MM.1S (cell line): Measurements from ENCODE around the gene MYL5.

ENCODE experiments used
- DNase-seq: peaks from one replicate; pipeline ENCODE4 v3.0.0-alpha.2; 2015
- H2AFZ ChIP-seq: fragments of 300-600 bp; sonication (generic); 2 replicates; pipeline ENCODE4 v1.6.0; 2016; ENCODE audit warnings: antibody characterized with exemption, low read length
- H3F3A ChIP-seq: fragments of 300-600 bp; sonication (generic); 2 replicates; pipeline ENCODE4 v1.6.1; 2016; ENCODE audit warnings: mild to moderate bottlenecking, antibody characterized with exemption, low read length, moderate library complexity, mixed read lengths; ENCODE audit not compliant: insufficient read depth
- H3K27ac ChIP-seq: fragments of 300-600 bp; sonication (generic); 2 replicates; pipeline ENCODE4 v1.5.1; 2016; ENCODE audit warnings: mild to moderate bottlenecking, low read length
- H3K27me3 ChIP-seq: fragments of 300-600 bp; sonication (generic); replicated peaks from 2 replicates; pipeline ENCODE4 v1.6.0; 2016; ENCODE audit warnings: low read length; ENCODE audit not compliant: insufficient read depth
- H3K36me3 ChIP-seq: fragments of 300-600 bp; sonication (generic); replicated peaks from 2 replicates; pipeline ENCODE4 v1.6.1; 2016; ENCODE audit warnings: mild to moderate bottlenecking, low read length, mixed read lengths; ENCODE audit not compliant: insufficient read depth
- H3K4me1 ChIP-seq: fragments of 300-600 bp; sonication (generic); 2 replicates; pipeline ENCODE4 v1.6.1; 2016; ENCODE audit warnings: low read length, mixed read lengths
- H3K4me2 ChIP-seq: fragments of 300-600 bp; sonication (generic); 2 replicates; pipeline ENCODE4 v1.6.0; 2016; ENCODE audit warnings: low read depth, low read length
- H3K4me3 ChIP-seq: fragments of 300-600 bp; sonication (generic); 2 replicates; pipeline ENCODE4 v1.5.1; 2016; ENCODE audit warnings: low read length, mixed read lengths
- H3K79me2 ChIP-seq: fragments of 300-600 bp; sonication (generic); 2 replicates; pipeline ENCODE4 v1.6.1; 2016; ENCODE audit warnings: mixed run types, low read length, mixed read lengths
- H3K9ac ChIP-seq: fragments of 300-600 bp; sonication (generic); 2 replicates; pipeline ENCODE4 v1.6.1; 2016; ENCODE audit warnings: low read length, mixed read lengths
- H3K9me2 ChIP-seq: fragments of 300-600 bp; sonication (generic); replicated peaks from 2 replicates; pipeline ENCODE4 v1.6.1; 2016; ENCODE audit warnings: mild to moderate bottlenecking, low read length, mixed read lengths; ENCODE audit not compliant: insufficient read depth
- H3K9me3 ChIP-seq: fragments of 300-600 bp; sonication (generic); replicated peaks from 2 replicates; pipeline ENCODE4 v1.6.1; 2016; ENCODE audit warnings: mild to moderate bottlenecking, low read length, mixed read lengths; ENCODE audit not compliant: insufficient read depth
- H4K20me1 ChIP-seq: fragments of 300-600 bp; sonication (generic); 2 replicates; pipeline ENCODE4 v1.6.1; 2016; ENCODE audit warnings: mild to moderate bottlenecking, low read length, moderate library complexity, mixed read lengths; ENCODE audit not compliant: insufficient read depth
- CTCF ChIP-seq: fragments of 300-600 bp; sonication (generic); IDR thresholded peaks from 2 replicates; pipeline ENCODE4 v1.5.1; 2016; ENCODE audit warnings: antibody characterized with exemption, low read length, mixed read lengths
- EZH2 ChIP-seq: fragments of 300-600 bp; sonication (generic); optimal IDR thresholded peaks from 2 replicates; pipeline ENCODE3; 2017; ENCODE audit warnings: low read depth, mild to moderate bottlenecking, antibody characterized with exemption, low read length, mixed read lengths
- EZH2phosphoT487 ChIP-seq: fragments of 300-600 bp; sonication (generic); IDR thresholded peaks from 2 replicates; pipeline ENCODE4 v1.6.1; 2018; ENCODE audit warnings: antibody characterized with exemption, low read length

MYL5 gene

GRCh38 chr4:718460-718859 lies 44.1 kb downstream of the MYL5 start:
- Histone ChIP-seq H4K20me1 (no peaks in the 10 kb centered on the region), H3K79me2 (no peaks in the 10 kb centered on the region), H3K9me2 (no peaks in the 10 kb centered on the region), H2AFZ (no peak overlapping the region), H3K4me3 (no peak overlapping the region), H3K27ac (no peak overlapping the region), H3K27me3 (no peaks in the 10 kb centered on the region), H3K9me3 (no peaks in the 10 kb centered on the region), H3F3A (no peaks in the 10 kb centered on the region), H3K9ac (no peak overlapping the region), H3K4me1 (no peaks in the 10 kb centered on the region), H3K4me2 (no peak overlapping the region), H3K36me3 (no peaks in the 10 kb centered on the region)
- no peak for DNase-seq
- TF ChIP-seq EZH2 (no peak), EZH2phosphoT487 (no peak), CTCF (no peak)

- TF ChIP-seq EZH2 (no peak), CTCF (no peak), EZH2phosphoT487 (no peak)
- Histone ChIP-seq H3K9me2 (no peaks in the 10 kb centered on the region), H3K4me2 (no peak overlapping the region), H3F3A (no peaks in the 10 kb centered on the region), H3K9ac (no peak overlapping the region), H3K79me2 (no peaks in the 10 kb centered on the region), H3K4me3 (no peak overlapping the region), H4K20me1 (no peaks in the 10 kb centered on the region), H3K36me3 (no peaks in the 10 kb centered on the region), H3K27me3 (no peaks in the 10 kb centered on the region), H2AFZ (no peak overlapping the region), H3K27ac (no peak overlapping the region), H3K9me3 (no peaks in the 10 kb centered on the region), H3K4me1 (no peaks in the 10 kb centered on the region)
- no peak for DNase-seq
Measured at GRCh38 chr4:720111-720860, 45.9 kb downstream of the MYL5 start.

GRCh38 chr4:721261-722168 lies 47.2 kb downstream of the MYL5 start:
- Histone ChIP-seq H3K4me2 (no peak overlapping the region), H2AFZ (no peak overlapping the region), H3K36me3 (no peaks in the 10 kb centered on the region), H3K9me3 (no peaks in the 10 kb centered on the region), H3K4me3 (no peak overlapping the region), H4K20me1 (no peaks in the 10 kb centered on the region), H3K9ac (no peak overlapping the region), H3K27ac (no peak overlapping the region), H3K27me3 (no peaks in the 10 kb centered on the region), H3K4me1 (no peaks in the 10 kb centered on the region), H3F3A (no peaks in the 10 kb centered on the region), H3K9me2 (no peaks in the 10 kb centered on the region), H3K79me2 (no peaks in the 10 kb centered on the region)
- DNase-seq = no peak
- TF ChIP-seq EZH2phosphoT487 (no peak), CTCF (no peak), EZH2 (no peak)
